Effector memory CD4-positive, alpha-beta T cell (primary cell): ENCODE data around the gene P2RX1.

Experiments
- DNase-seq, 3 donors: peaks; one replicate each; pipeline ENCODE4 v3.0.0-alpha.2; 2020
- H3K27ac ChIP-seq: 2 replicates; pipeline ENCODE4 v1.7.0; 2013; ENCODE audit warnings: mild to moderate bottlenecking, low read length, moderate library complexity; ENCODE audit not compliant: insufficient read depth, poor library complexity, severe bottlenecking
- H3K27me3 ChIP-seq: replicated peaks from 2 replicates; pipeline ENCODE4 v1.7.0; 2013; ENCODE audit warnings: mild to moderate bottlenecking, low read length; ENCODE audit not compliant: insufficient read depth, control insufficient read depth, poor library complexity, severe bottlenecking
- H3K36me3 ChIP-seq: 2 replicates; pipeline ENCODE4 v1.7.0; 2013; ENCODE audit warnings: mild to moderate bottlenecking, low read length, moderate library complexity; ENCODE audit not compliant: control insufficient read depth, insufficient read depth
- H3K4me1 ChIP-seq: 2 replicates; pipeline ENCODE4 v1.7.0; 2013; ENCODE audit warnings: low read length, mild to moderate bottlenecking; ENCODE audit not compliant: control insufficient read depth, insufficient read depth, poor library complexity, severe bottlenecking
- H3K4me3 ChIP-seq: 2 replicates; pipeline ENCODE4 v1.7.0; 2013; ENCODE audit warnings: low read length, low read depth, mild to moderate bottlenecking; ENCODE audit not compliant: insufficient read depth, poor library complexity, severe bottlenecking
- H3K9me3 ChIP-seq: 2 replicates; pipeline ENCODE4 v1.7.0; 2013; ENCODE audit warnings: mild to moderate bottlenecking, low read length, moderate library complexity; ENCODE audit not compliant: control insufficient read depth

P2RX1 gene

DNA sequence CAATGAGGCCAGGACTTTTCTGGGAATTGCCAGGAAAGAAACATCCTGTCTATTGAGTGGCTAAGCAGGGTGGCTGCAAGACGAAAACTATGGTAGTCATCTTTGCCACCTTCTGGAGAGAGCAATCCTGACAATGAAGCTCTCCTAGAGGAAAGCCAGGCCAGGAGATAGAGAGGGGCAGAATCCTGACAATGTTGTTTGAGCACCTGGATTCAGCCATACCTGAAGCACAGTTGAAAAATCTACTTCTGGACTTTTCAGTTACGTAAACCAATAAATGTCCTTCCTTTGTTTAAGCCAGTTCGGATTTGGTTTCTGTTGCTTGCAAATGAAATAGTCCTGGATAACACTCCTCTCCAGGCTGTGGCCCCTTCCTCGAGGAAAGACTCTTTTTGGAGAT is 9.4 kb downstream of the P2RX1 start:
- Histone ChIP-seq H3K27ac (no peak overlapping the region), H3K27me3 (no peaks in the 10 kb centered on the region), H3K9me3 (no peaks in the 10 kb centered on the region), H3K4me1 (no peaks in the 10 kb centered on the region), H3K4me3 (no peak overlapping the region), H3K36me3 (no peaks in the 10 kb centered on the region)
- DNase-seq = no peak

DNA sequence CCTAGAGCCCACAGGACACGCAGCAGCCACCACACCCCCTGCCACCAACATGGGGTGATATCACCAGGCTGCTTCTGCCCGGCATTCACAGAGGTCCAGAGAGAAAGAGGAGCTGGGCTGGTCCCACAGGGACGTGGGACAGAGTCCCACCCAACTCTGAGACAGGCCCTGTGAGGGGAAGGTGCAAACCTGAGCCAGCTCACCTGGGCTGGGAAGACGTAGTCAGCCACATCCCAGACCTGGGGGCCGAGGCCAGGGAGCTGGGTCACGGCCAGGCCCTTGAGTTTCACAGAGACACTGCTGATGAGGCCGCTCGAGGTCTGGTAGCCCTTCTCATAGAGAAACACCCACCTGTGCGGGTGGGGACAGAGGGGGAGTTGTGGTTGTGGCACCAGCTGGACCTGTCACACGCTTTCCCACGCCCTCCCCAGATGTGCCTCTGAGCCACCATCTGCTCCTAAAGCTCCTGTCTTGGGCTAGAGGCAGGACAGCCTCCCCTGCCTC is 11.2 kb downstream of the P2RX1 start:
- no peak for DNase-seq
- no peak overlapping the region for H3K27ac ChIP-seq
- H3K27me3 ChIP-seq = no peaks in the 10 kb centered on the region

DNA sequence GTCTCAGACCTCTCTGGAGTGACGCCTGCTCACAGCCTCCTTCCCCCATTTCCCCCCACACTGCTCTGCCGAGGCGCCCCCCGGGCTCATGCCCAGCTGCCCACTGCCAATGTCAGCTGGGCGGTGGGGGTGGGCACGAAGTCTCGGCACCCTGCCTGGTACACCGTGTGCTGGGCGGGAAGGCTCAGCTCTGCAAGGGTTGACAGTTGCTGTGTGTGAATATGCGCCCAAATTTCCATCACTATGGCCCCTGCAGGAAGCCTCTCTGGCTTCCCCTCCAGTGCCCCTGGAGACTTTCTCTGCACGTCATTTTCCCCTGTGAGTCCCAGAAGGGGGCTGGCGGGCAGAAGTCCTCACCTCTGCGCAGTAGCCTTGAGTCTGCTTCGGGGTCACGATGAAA is 11.8 kb downstream of the P2RX1 start:
- no peaks in the 10 kb centered on the region for H3K36me3 ChIP-seq
- no peak overlapping the region for H3K4me3 ChIP-seq
- no peaks in the 10 kb centered on the region for H3K27me3 ChIP-seq
- no peaks in the 10 kb centered on the region for H3K4me1 ChIP-seq
- no peaks in the 10 kb centered on the region for H3K9me3 ChIP-seq
- DNase-seq = no peak
- no peak overlapping the region for H3K27ac ChIP-seq

More for the DNA sequence above, 11.2 kb downstream of the P2RX1 start:
- Histone ChIP-seq H3K4me1 (no peaks in the 10 kb centered on the region), H3K9me3 (no peaks in the 10 kb centered on the region), H3K36me3 (no peaks in the 10 kb centered on the region), H3K4me3 (no peak overlapping the region)

DNA sequence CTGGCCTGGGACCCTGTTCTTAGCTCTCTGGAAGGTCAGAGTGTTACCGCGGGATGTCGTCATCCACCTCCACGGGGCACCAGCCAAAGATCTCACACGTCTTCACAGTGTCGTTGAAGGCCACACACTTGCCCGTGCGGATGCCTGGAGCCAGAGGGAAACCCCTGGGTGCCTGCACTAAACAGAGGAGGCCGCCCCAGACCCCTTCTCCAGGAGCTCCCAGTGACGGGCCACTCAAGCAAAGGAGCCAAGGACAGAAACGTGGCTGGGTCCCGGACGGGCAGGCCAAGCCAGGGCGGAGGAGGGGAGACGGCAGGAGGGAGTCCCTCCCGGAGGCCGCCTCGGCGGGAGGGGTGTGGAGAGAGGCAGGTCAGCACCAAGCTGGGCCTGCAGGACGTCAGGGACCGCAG is 12.4 kb downstream of the P2RX1 start:
- H3K4me1 ChIP-seq = no peaks in the 10 kb centered on the region
- no peaks in the 10 kb centered on the region for H3K27me3 ChIP-seq
- no peak for DNase-seq
- no peak overlapping the region for H3K4me3 ChIP-seq
- no peaks in the 10 kb centered on the region for H3K9me3 ChIP-seq
- H3K27ac ChIP-seq = no peak overlapping the region
- no peaks in the 10 kb centered on the region for H3K36me3 ChIP-seq

DNA sequence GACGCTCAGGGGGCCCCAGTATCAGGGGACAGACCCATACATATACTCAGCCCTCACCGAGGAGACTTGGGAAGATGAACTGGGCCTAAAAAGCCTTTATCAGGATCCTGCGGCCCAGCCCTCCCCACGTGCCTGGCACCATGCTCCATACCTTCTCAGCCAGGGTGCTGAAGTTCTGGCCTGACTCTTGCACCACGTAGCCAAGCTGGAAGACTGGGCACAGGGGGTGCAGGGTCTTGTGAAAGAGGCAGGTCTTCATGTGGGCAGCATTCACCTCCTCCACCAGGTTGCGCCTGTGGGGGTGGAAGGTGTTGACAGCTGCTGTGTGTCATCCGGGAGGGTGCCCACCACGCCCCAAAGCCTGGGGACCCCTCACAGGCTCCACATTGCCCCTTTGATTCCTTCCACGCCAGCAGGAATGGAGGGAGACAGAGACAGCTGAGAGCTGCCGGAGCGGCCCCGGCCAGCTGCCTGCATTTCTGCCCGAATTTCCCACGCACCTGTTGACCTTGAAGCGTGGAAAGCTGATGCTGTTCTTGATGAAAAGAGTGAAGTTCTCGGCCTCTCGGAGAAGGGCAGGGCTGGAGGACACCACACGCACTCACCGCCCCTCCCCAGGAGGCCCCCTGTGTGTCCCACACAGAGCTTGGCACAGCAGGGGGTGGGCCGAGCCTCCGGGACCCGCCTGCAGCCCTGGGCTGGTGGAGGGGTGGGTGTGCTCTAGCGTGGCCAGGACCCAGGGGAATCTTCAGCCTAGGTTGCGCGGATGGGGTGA is 13.0 kb downstream of the P2RX1 start:
- H3K27me3 ChIP-seq = no peaks in the 10 kb centered on the region

DNA sequence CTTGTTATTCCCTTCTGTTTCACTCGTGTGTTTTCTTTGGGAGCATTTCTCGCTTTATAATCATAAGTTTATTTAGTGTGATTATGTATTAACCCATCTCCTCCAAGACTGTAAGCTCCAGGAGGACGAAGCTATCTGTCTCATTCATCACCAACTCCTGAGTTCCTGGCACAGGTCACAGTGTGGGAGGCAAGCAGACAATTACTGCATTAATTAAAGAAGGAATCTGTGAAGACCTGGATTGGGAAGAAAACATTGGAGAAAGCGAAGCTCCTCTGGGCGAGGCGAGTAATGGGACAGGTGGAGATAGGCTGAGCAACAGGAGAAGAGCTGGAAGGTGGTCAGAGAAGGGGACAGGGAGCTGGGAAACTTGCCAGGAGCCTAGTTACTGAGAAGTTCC is 15.6 kb downstream of the P2RX1 start:
- Histone ChIP-seq H3K27me3 (no peaks in the 10 kb centered on the region), H3K36me3 (no peaks in the 10 kb centered on the region), H3K4me1 (no peaks in the 10 kb centered on the region), H3K9me3 (no peaks in the 10 kb centered on the region), H3K4me3 (no peak overlapping the region), H3K27ac (no peak overlapping the region)
- no peak for DNase-seq

More for the DNA sequence above, 13.0 kb downstream of the P2RX1 start:
- Histone ChIP-seq H3K9me3 (no peaks in the 10 kb centered on the region), H3K27ac (no peak overlapping the region), H3K36me3 (no peaks in the 10 kb centered on the region), H3K4me3 (no peak overlapping the region), H3K4me1 (no peaks in the 10 kb centered on the region)
- no peak for DNase-seq

DNA sequence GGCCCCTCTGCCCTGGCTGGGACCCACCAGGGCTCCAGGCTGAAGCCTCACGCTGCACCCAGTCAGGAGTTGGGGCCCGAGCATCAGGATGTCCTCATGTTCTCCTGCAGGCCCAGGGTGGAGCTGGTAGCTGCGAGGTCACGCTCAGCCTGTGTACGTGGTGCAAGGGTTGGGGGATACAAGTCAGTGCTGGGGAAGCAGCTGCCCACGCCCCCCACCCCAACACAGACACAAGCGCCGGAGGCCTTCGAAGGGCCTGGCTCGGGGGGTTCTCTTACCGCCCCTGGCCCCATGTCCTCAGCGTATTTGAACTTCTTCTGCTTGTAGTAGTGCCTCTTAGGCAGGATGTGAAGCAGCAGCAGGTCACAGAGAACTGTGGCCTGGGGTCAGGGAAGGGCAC is 18.5 kb downstream of the P2RX1 start:
- Histone ChIP-seq H3K36me3 (no peaks in the 10 kb centered on the region), H3K9me3 (no peaks in the 10 kb centered on the region), H3K27ac (no peak overlapping the region)

DNA sequence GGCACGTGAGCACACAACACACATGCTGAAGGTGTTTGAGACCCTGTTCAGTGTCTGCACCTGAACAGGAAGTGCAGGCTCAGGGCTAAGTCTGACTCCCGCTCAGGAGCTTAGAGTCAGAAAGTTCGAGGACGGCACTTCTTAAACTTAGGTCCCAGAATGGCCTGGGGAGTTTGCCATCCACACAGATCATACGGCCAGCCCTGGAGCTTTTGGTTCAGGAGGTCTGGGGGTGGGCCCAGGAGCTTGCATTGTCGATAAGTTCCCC is 19.4 kb downstream of the P2RX1 start:
- Histone ChIP-seq H3K9me3 (no peaks in the 10 kb centered on the region), H3K4me3 (no peak overlapping the region), H3K27ac (no peak overlapping the region), H3K36me3 (no peaks in the 10 kb centered on the region), H3K27me3 (no peaks in the 10 kb centered on the region), H3K4me1 (peaks cover 16% of the 10 kb centered on the region)
- DNase-seq = no peak

More for the DNA sequence above, 18.5 kb downstream of the P2RX1 start:
- no peak for DNase-seq
- no peaks in the 10 kb centered on the region for H3K27me3 ChIP-seq
- H3K4me1 ChIP-seq = peaks cover 10% of the 10 kb centered on the region
- H3K4me3 ChIP-seq = no peak overlapping the region

DNA sequence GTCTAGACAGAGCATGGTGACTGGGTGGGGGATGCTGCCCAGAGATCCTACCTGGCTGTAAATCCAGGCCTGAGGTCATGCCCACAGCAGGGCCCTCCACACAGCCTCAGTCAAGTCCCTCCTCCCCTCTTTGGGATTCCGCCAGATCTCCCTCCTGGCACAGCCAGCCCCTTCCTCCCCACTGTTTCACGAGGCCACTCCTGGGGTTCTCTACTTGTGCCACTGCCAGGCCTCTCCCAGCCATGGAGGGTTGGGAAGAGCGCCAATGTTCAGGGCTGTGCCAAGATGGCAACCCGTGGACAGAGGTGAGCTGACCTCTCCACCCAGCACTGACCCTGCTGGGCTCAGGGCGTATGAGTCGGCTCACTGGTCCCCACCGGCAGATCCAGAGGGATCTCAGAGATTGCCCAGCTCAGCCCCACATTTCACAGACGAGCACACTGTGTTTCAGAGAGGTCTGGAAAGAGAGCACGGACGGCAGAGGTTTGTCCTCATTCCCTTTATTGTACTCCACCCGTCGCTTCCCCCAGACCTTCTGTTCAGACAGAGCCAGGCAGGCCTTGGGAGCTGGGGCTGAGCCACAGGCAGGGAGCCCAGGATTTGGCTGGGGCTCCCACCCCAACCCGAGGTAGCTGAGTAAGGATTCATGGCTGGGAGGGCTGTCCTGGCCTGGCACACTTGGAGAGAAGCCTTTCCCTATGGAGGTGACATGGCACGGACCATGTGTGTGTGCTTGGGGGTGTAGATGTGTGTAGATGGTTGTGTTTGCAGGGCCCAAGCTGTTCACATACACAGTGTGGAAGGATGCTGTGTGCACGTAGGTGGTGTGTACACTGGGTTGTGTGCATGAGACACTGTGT is 19.9 kb downstream of the P2RX1 start:
- Histone ChIP-seq H3K9me3 (no peaks in the 10 kb centered on the region), H3K4me3 (no peak overlapping the region), H3K27me3 (no peaks in the 10 kb centered on the region), H3K36me3 (no peaks in the 10 kb centered on the region), H3K27ac (no peak overlapping the region), H3K4me1 (peaks cover 22% of the 10 kb centered on the region)
- no peak for DNase-seq

DNA sequence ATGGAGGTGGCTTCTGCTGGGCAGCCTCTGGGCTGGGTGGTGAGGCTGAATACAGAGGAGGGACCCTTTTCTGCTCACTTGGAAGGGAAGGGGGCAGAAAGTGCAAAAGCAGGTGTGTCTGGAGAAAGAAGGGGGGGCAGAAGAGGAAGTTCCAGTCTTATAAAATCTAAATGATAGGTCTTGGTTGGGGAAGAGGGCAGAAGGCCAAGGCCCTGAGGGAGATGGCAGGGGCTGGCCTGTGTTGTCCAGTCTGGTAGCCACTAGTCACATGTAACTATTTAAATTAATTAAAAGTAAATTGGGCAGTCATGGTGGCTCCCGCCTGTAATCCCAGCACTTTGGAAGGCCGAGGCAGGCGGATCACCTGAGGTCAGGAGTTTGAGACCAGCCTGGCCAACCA is 20.9 kb downstream of the P2RX1 start:
- Histone ChIP-seq H3K4me3 (no peak overlapping the region), H3K27me3 (no peaks in the 10 kb centered on the region), H3K4me1 (peaks cover 22% of the 10 kb centered on the region), H3K27ac (no peak overlapping the region), H3K36me3 (no peaks in the 10 kb centered on the region), H3K9me3 (no peaks in the 10 kb centered on the region)
- DNase-seq = no peak
